Upper lobe of left lung (tissue), 6 donors: Measurements from ENCODE around the gene DMD. TPM values are rescaled to one million over a fixed set of nuclear protein-coding genes. Genes with fewer than 3 reads are reported as not detected.

Experiments used
- ATAC-seq, 2 donors: fragments of 200-7000 bp; cut with Tn5 transposase; one replicate each; pipeline ENCODE4 v1.9.1; 2022; ENCODE audit warnings: mild to moderate bottlenecking in 2 of 2, moderate library complexity in 2 of 2; ENCODE audit not compliant: low FRiP score in 2 of 2
- DNase-seq, 2 donors: peaks; one replicate each; pipeline ENCODE4 v3.0.0-alpha.2; 2019 to 2020
- H3K27ac ChIP-seq, 4 donors: fragments of 200-600 bp; sonication (generic); one replicate each; pipeline ENCODE4 v1.5.1; 2016 to 2019
- H3K27me3 ChIP-seq, 4 donors: fragments of 200-600 bp; sonication (generic); one replicate each; pipeline ENCODE4 v1.5.1; 2017 to 2019
- H3K36me3 ChIP-seq, 4 donors: fragments of 200-600 bp; sonication (generic); one replicate each; pipeline ENCODE4 v1.5.1; 2016 to 2019
- H3K4me1 ChIP-seq, 4 donors: fragments of 200-600 bp; sonication (generic); one replicate each; pipeline ENCODE4 v1.5.1; 2018 to 2019
- H3K4me3 ChIP-seq, 4 donors: fragments of 200-600 bp; sonication (generic); one replicate each; pipeline ENCODE4 v1.5.1; 2017 to 2019; ENCODE audit warnings: mild to moderate bottlenecking in 2 of 4, moderate library complexity in 1 of 4
- H3K9me3 ChIP-seq, 4 donors: fragments of 200-600 bp; sonication (generic); one replicate each; pipeline ENCODE4 v1.5.1; 2018 to 2019
- CTCF ChIP-seq, 6 experiments: fragments of 450-650 bp in 4 of 6; fragments of 200-600 bp in 2 of 6; sonication (generic) in 2 of 6; IDR thresholded peaks; one replicate each; pipeline ENCODE4 v1.5.1; 2016 to 2019; ENCODE audit warnings: antibody characterized with exemption in 6 of 6
- EP300 ChIP-seq, 4 donors: sonication (generic); formaldehyde crosslinking; IDR thresholded peaks; one replicate each; pipeline ENCODE4 v1.5.1; 2017; ENCODE audit warnings: antibody characterized with exemption in 4 of 4, control low read depth in 2 of 4
- POLR2A ChIP-seq, 4 donors: fragments of 450-650 bp; IDR thresholded peaks; one replicate each; pipeline ENCODE4 v1.5.1; 2016 to 2017; ENCODE audit warnings: antibody characterized with exemption in 4 of 4, mild to moderate bottlenecking in 2 of 4
- POLR2AphosphoS5 ChIP-seq, 2 donors: sonication (generic); formaldehyde crosslinking; IDR thresholded peaks; one replicate each; pipeline ENCODE4 v1.5.1; 2017; ENCODE audit warnings: antibody characterized with exemption in 2 of 2
- WGBS, 2 donors: methylation state at CpG; one replicate each; pipeline ENCODE4 v1.1.5; 2017 to 2018; 5-methylcytosine and 5-hydroxymethylcytosine counted together
- total RNA-seq, 6 donors: library from RNA; depleted of rRNA in 4 of 6; stranded (reverse); fragments of >200 nt in 4 of 6; gene quantifications; one replicate each; pipeline versions ENCODE4 v1.1.0 to v1.2.1, GENCODE V29; 2016 to 2021
- donor health status: DM: no; HTN: no; CAD: no; lungs with moderate emphysema.
- donor health status: DM: no; HTN: yes; CAD: no; lungs with severe emphysema.

DMD gene
- total RNA-seq, 6 donors from 2014 or later, result 12.5 to 37.0 (median 24.0) TPM

GRCh38 chrX:32825009-32825408 is 386.3 kb downstream of the DMD start:
- H3K4me3 ChIP-seq, result no peak overlapping the region
- 64 to 95% methylated on average over 2 of the region's 2 CpGs for WGBS, 2 donors
- TF ChIP-seq EP300 (IDR thresholded peaks at IDR 0.05), result no peak
- ATAC-seq, result no peak
- no peak overlapping the region for H3K27ac ChIP-seq
- no peaks in the 10 kb centered on the region for H3K9me3 ChIP-seq
- no peak for DNase-seq
- H3K36me3 ChIP-seq, result no peaks in the 10 kb centered on the region
- H3K4me1 ChIP-seq, result no peaks in the 10 kb centered on the region
- H3K27me3 ChIP-seq, result no peaks in the 10 kb centered on the region

- WGBS, 2 donors, result 91 to 100% methylated on average over 3 to 10 of the region's 10 CpGs
- no peak overlapping the region for H3K27ac ChIP-seq
- no peak overlapping the region for H3K4me3 ChIP-seq
- ATAC-seq, result no peak
- H3K4me1 ChIP-seq, result no peaks in the 10 kb centered on the region
- no peaks in the 10 kb centered on the region for H3K36me3 ChIP-seq
- no peak for DNase-seq
- TF ChIP-seq CTCF (IDR thresholded peaks at IDR 0.05) (no peak), POLR2A (IDR thresholded peaks at IDR 0.05) (no peak), EP300 (IDR thresholded peaks at IDR 0.05) (no peak), POLR2AphosphoS5 (IDR thresholded peaks at IDR 0.05) (no peak)
- no peaks in the 10 kb centered on the region for H3K27me3 ChIP-seq
- H3K9me3 ChIP-seq, result no peaks in the 10 kb centered on the region
Measured at GRCh38 chrX:32804034-32804433, 407.3 kb downstream of the DMD start.

- no peak overlapping the region for H3K4me3 ChIP-seq
- no peak for TF ChIP-seq EP300 (IDR thresholded peaks at IDR 0.05)
- no peaks in the 10 kb centered on the region for H3K4me1 ChIP-seq
- no peaks in the 10 kb centered on the region for H3K9me3 ChIP-seq
- H3K27ac ChIP-seq, result no peak overlapping the region
- ATAC-seq, result no peak
- no peaks in the 10 kb centered on the region for H3K36me3 ChIP-seq
- no peaks in the 10 kb centered on the region for H3K27me3 ChIP-seq
- no peak for DNase-seq
- WGBS, 2 donors, result 55 to 56% methylated on average over 3 of the region's 3 CpGs
Measured at GRCh38 chrX:32798990-32799389, 412.4 kb downstream of the DMD start.

- no peak for TF ChIP-seq POLR2A (IDR thresholded peaks at IDR 0.05)
- no peak for TF ChIP-seq POLR2AphosphoS5 (IDR thresholded peaks at IDR 0.05)
- TF ChIP-seq CTCF (IDR thresholded peaks at IDR 0.05), result no peak
- TF ChIP-seq EP300 (IDR thresholded peaks at IDR 0.05), result no peak
- 56 to 59% methylated on average over 1 of the region's 1 CpG for WGBS, 2 donors
Measured at GRCh38 chrX:32788936-32789335, 422.4 kb downstream of the DMD start.

GRCh38 chrX:32780109-32780508 is 431.2 kb downstream of the DMD start:
- no peaks in the 10 kb centered on the region for H3K4me1 ChIP-seq
- H3K4me3 ChIP-seq, result no peak overlapping the region
- H3K27me3 ChIP-seq, result no peaks in the 10 kb centered on the region
- no peaks in the 10 kb centered on the region for H3K9me3 ChIP-seq
- ATAC-seq, result no peak
- 80 to 93% methylated on average over 4 of the region's 4 CpGs for WGBS, 2 donors
- H3K36me3 ChIP-seq, result no peaks in the 10 kb centered on the region
- no peak for DNase-seq
- TF ChIP-seq EP300 (IDR thresholded peaks at IDR 0.05) (no peak), CTCF (IDR thresholded peaks at IDR 0.05) (no peak), POLR2AphosphoS5 (IDR thresholded peaks at IDR 0.05) (no peak), POLR2A (IDR thresholded peaks at IDR 0.05) (no peak)
- H3K27ac ChIP-seq, result no peak overlapping the region

More at GRCh38 chrX:32788936-32789335, 422.4 kb downstream of the DMD start:
- no peak for DNase-seq
- H3K36me3 ChIP-seq, result no peaks in the 10 kb centered on the region
- H3K4me1 ChIP-seq, result no peaks in the 10 kb centered on the region
- H3K9me3 ChIP-seq, result no peaks in the 10 kb centered on the region
- no peak overlapping the region for H3K27ac ChIP-seq
- no peak for ATAC-seq
- H3K4me3 ChIP-seq, result no peak overlapping the region
- no peaks in the 10 kb centered on the region for H3K27me3 ChIP-seq

GRCh38 chrX:32778965-32779364 is 432.4 kb downstream of the DMD start:
- no peaks in the 10 kb centered on the region for H3K27me3 ChIP-seq
- no peaks in the 10 kb centered on the region for H3K9me3 ChIP-seq
- no peaks in the 10 kb centered on the region for H3K4me1 ChIP-seq
- ATAC-seq (no peak), DNase-seq (no peak)
- TF ChIP-seq POLR2AphosphoS5 (IDR thresholded peaks at IDR 0.05) (no peak), EP300 (IDR thresholded peaks at IDR 0.05) (no peak), CTCF (IDR thresholded peaks at IDR 0.05) (no peak), POLR2A (IDR thresholded peaks at IDR 0.05) (no peak)
- H3K27ac ChIP-seq, result no peak overlapping the region
- H3K36me3 ChIP-seq, result no peaks in the 10 kb centered on the region
- WGBS, 2 donors, result 62 to 81% methylated on average over 4 of the region's 4 CpGs
- no peak overlapping the region for H3K4me3 ChIP-seq
